GM23338 (cell line): Measurements from ENCODE around the gene CDH4. TPM values are rescaled to one million over a fixed set of nuclear protein-coding genes. Genes with fewer than 3 reads are reported as not detected.

Source experiments
- ATAC-seq: fragments of 200-7000 bp; cut with Tn5 transposase; 3 replicates; pipeline ENCODE4 v1.9.1; 2020
- DNase-seq: peaks from one replicate; pipeline ENCODE4 v3.0.0-alpha.2; 2015; ENCODE audit warnings: low spot score
- H2AFZ ChIP-seq: fragments of 200-600 bp; sonication (generic); 2 replicates; pipeline ENCODE4 v1.8.0; 2016; ENCODE audit warnings: antibody characterized with exemption, mild to moderate bottlenecking, moderate library complexity
- H3F3A ChIP-seq: fragments of 200-600 bp; sonication (generic); replicated peaks from 2 replicates; pipeline ENCODE4 v1.8.0; 2017; ENCODE audit warnings: antibody characterized with exemption, mixed run types, low read depth
- H3K27ac ChIP-seq: fragments of 200-600 bp; sonication (generic); 2 replicates; pipeline ENCODE4 v1.6.1; 2016; ENCODE audit warnings: low read depth
- H3K27me3 ChIP-seq: fragments of 200-600 bp; sonication (generic); 2 replicates; pipeline ENCODE4 v1.8.0; 2016; ENCODE audit warnings: mild to moderate bottlenecking, mixed run types, moderate library complexity; ENCODE audit not compliant: insufficient read depth
- H3K36me3 ChIP-seq: fragments of 200-600 bp; sonication (generic); 2 replicates; pipeline ENCODE4 v1.8.0; 2016; ENCODE audit warnings: mild to moderate bottlenecking; ENCODE audit not compliant: insufficient read depth
- H3K4me1 ChIP-seq: fragments of 200-600 bp; sonication (generic); 2 replicates; pipeline ENCODE4 v1.8.0; 2016; ENCODE audit warnings: mild to moderate bottlenecking, moderate library complexity; ENCODE audit not compliant: insufficient read depth
- H3K4me2 ChIP-seq: fragments of 200-600 bp; sonication (generic); 2 replicates; pipeline ENCODE4 v1.7.1; 2017; ENCODE audit warnings: mixed run types
- H3K4me3 ChIP-seq: fragments of 200-600 bp; sonication (generic); 2 replicates; pipeline ENCODE4 v1.6.1; 2016; ENCODE audit warnings: mixed run types
- H3K79me2 ChIP-seq: fragments of 200-600 bp; sonication (generic); replicated peaks from 2 replicates; pipeline ENCODE4 v1.8.0; 2017; ENCODE audit warnings: mild to moderate bottlenecking; ENCODE audit not compliant: insufficient read depth
- H3K9me2 ChIP-seq: fragments of 200-600 bp; sonication (generic); 2 replicates; pipeline ENCODE4 v1.8.0; 2017; ENCODE audit not compliant: insufficient read depth
- H4K20me1 ChIP-seq: fragments of 200-600 bp; sonication (generic); replicated peaks from 2 replicates; pipeline ENCODE4 v1.8.0; 2017; ENCODE audit warnings: mild to moderate bottlenecking; ENCODE audit not compliant: insufficient read depth
- H3K27ac Mint-ChIP-seq: 2 replicates; pipeline ENCODE4 v1.8.0; 2020; ENCODE audit warnings: inconsistent platforms, mild to moderate bottlenecking, moderate library complexity, mixed read lengths
- H3K27me3 Mint-ChIP-seq: 3 replicates; pipeline ENCODE4 v1.8.0; 2022; ENCODE audit warnings: low read depth, mild to moderate bottlenecking, moderate library complexity, mixed read lengths, inconsistent platforms; ENCODE audit not compliant: insufficient read depth, poor library complexity
- H3K36me3 Mint-ChIP-seq: 3 replicates; pipeline ENCODE4 v1.8.0; 2021; ENCODE audit warnings: low read depth, mild to moderate bottlenecking, inconsistent platforms, moderate library complexity, mixed read lengths
- H3K4me1 Mint-ChIP-seq: 3 replicates; pipeline ENCODE4 v1.8.0; 2020; ENCODE audit warnings: mild to moderate bottlenecking, inconsistent platforms, mixed read lengths
- H3K4me3 Mint-ChIP-seq: 3 replicates; pipeline ENCODE4 v1.8.0; 2021; ENCODE audit warnings: moderate library complexity, mild to moderate bottlenecking, inconsistent platforms, mixed read lengths
- H3K9me3 Mint-ChIP-seq: 3 replicates; pipeline ENCODE4 v1.8.0; 2020; ENCODE audit warnings: moderate library complexity, mild to moderate bottlenecking, inconsistent platforms, mixed read lengths
- CREB1 ChIP-seq: fragments of 250-450 bp; sonication (Bioruptor Pico); IDR thresholded peaks from 2 replicates; pipeline ENCODE4 v1.5.0; 2020; ENCODE audit warnings: low read depth, mild to moderate bottlenecking, moderate library complexity
- EZH2 ChIP-seq: fragments of 200-600 bp; sonication (generic); IDR thresholded peaks from one replicate; pipeline ENCODE4 v1.8.0; 2017; ENCODE audit warnings: antibody characterized with exemption, mild to moderate bottlenecking, low read depth; ENCODE audit not compliant: unreplicated experiment
- EZH2phosphoT487 ChIP-seq: fragments of 200-600 bp; sonication (generic); IDR thresholded peaks from one replicate; pipeline ENCODE4 v1.8.1; 2018; ENCODE audit warnings: antibody characterized with exemption; ENCODE audit not compliant: unreplicated experiment
- JUNB ChIP-seq: IDR thresholded peaks from one replicate; pipeline ENCODE4 v1.6.1; 2016; ENCODE audit warnings: antibody characterized with exemption; ENCODE audit not compliant: unreplicated experiment
- NANOG ChIP-seq: IDR thresholded peaks from 2 replicates; pipeline ENCODE4 v1.6.1; 2016; ENCODE audit warnings: antibody characterized with exemption, borderline replicate concordance
- POLR2AphosphoS5 ChIP-seq: IDR thresholded peaks from 2 replicates; pipeline ENCODE4 v1.6.1; 2016; ENCODE audit warnings: antibody characterized with exemption, low read depth
- STAT1 ChIP-seq: IDR thresholded peaks from one replicate; pipeline ENCODE4 v1.6.1; 2016; ENCODE audit warnings: antibody characterized with exemption; ENCODE audit not compliant: unreplicated experiment
- ZNF114 ChIP-seq: fragments of 250-450 bp; sonication (Bioruptor Pico); IDR thresholded peaks from 2 replicates; pipeline ENCODE4 v1.5.0; 2020; ENCODE audit warnings: mild to moderate bottlenecking, moderate library complexity
- ZNF331 ChIP-seq: fragments of 250-450 bp; sonication (Bioruptor Pico); IDR thresholded peaks from 2 replicates; pipeline ENCODE4 v1.5.0; 2020; ENCODE audit warnings: low read depth, mild to moderate bottlenecking, moderate library complexity
- polyA plus RNA-seq: library from polyadenylated mRNA; unstranded; fragments of >200 nt; fragmentation: Nextera tagmentation; extraction: Ambion mirVana; gene quantifications from 2 replicates; pipeline ENCODE4 v1.2.1, GENCODE V29; 2016
- total RNA-seq: library from RNA; depleted of rRNA; stranded (reverse); fragments of >200 nt; shearing (Covaris generic); gene quantifications from 2 replicates; pipeline ENCODE4 v1.2.3, GENCODE V29; 2014
- TF ChIP-seq, protein P1 (sequence below): IDR thresholded peaks from one replicate; pipeline ENCODE4 v1.6.1; 2018; ENCODE audit warnings: antibody characterized with exemption; ENCODE audit not compliant: unreplicated experiment
- TF ChIP-seq, protein P2 (sequence below), 2 experiments: fragments of 200-600 bp in 1 of 2; sonication (generic) in 1 of 2; conservative IDR thresholded peaks; 2 replicates each; pipeline versions ENCODE4 v1.5.1 to v1.6.1; 2016 to 2017; ENCODE audit warnings: antibody characterized with exemption in 2 of 2, low read depth in 2 of 2, mild to moderate bottlenecking in 2 of 2, moderate library complexity in 1 of 2
- TF ChIP-seq, protein P3 (sequence below): fragments of 250-450 bp; sonication (Bioruptor Pico); IDR thresholded peaks from 2 replicates; pipeline ENCODE4 v1.5.0; 2020; ENCODE audit warnings: mild to moderate bottlenecking, moderate library complexity
- TF ChIP-seq, protein P4 (sequence below): IDR thresholded peaks from 2 replicates; pipeline ENCODE4 v1.6.1; 2016; ENCODE audit warnings: antibody characterized with exemption

CDH4 gene
- total and polyA plus RNA-seq, 2 experiments from 2014 or later = 1.2 to 4.2 TPM

DNA sequence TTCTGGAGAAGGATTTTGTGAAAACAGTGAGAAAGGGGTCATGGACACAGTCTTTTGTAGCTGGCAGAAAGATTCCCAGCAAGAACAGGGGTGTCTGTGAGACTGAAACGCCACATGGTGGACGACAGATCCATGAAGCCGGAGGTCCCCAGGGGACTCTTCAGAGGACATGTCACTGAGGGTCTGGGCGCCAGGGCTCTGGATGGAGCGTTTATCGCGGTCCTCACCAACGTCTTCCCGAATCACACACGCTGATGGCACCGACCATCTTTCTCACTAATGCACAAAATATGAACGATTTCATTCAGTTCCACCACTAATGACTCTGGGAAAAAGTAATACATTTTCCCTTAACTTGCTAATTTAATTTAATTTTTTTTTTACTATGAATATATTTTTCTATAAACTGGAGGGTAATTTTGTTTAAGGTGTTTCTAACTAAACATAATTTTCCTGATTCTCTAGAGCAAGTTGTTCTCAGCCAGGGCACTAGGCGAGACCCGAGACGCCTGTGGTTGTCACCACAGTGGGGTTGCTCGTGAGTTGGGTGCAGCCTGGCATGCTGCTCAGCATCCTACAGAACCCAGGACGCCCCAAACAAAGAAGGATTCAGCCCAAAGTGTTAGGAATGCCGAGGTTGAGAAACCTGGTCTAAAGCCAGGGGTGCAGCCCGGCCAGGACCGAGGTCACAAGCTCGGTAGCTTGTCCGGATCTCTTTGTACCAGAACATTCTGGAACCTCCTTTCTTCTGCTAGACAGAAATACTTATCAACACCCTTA, 507.4 kb downstream of the CDH4 start:
- Histone ChIP-seq H3F3A (no peaks in the 10 kb centered on the region), H3K27me3 (no peaks in the 10 kb centered on the region), H3K36me3 (no peaks in the 10 kb centered on the region), H3K4me1 (no peaks in the 10 kb centered on the region), H2AFZ (no peak overlapping the region), H3K4me2 (no peak overlapping the region), H3K79me2 (no peaks in the 10 kb centered on the region), H3K9me2 (no peaks in the 10 kb centered on the region), H4K20me1 (no peaks in the 10 kb centered on the region), H3K4me3 (no peak overlapping the region), H3K27ac (no peak overlapping the region)
- DNase-seq = no peak
- H3K9me3 Mint-ChIP-seq = no peaks in the 10 kb centered on the region
- TF ChIP-seq EZH2phosphoT487 (no peak), POLR2AphosphoS5 (no peak), EZH2 (no peak), CREB1 (CRISPR knock-in tag) (no peak), JUNB (no peak), NANOG (no peak), STAT1 (no peak), ZNF114 (no peak), ZNF331 (CRISPR knock-in tag) (no peak)
- TF ChIP-seq, protein P1, sequence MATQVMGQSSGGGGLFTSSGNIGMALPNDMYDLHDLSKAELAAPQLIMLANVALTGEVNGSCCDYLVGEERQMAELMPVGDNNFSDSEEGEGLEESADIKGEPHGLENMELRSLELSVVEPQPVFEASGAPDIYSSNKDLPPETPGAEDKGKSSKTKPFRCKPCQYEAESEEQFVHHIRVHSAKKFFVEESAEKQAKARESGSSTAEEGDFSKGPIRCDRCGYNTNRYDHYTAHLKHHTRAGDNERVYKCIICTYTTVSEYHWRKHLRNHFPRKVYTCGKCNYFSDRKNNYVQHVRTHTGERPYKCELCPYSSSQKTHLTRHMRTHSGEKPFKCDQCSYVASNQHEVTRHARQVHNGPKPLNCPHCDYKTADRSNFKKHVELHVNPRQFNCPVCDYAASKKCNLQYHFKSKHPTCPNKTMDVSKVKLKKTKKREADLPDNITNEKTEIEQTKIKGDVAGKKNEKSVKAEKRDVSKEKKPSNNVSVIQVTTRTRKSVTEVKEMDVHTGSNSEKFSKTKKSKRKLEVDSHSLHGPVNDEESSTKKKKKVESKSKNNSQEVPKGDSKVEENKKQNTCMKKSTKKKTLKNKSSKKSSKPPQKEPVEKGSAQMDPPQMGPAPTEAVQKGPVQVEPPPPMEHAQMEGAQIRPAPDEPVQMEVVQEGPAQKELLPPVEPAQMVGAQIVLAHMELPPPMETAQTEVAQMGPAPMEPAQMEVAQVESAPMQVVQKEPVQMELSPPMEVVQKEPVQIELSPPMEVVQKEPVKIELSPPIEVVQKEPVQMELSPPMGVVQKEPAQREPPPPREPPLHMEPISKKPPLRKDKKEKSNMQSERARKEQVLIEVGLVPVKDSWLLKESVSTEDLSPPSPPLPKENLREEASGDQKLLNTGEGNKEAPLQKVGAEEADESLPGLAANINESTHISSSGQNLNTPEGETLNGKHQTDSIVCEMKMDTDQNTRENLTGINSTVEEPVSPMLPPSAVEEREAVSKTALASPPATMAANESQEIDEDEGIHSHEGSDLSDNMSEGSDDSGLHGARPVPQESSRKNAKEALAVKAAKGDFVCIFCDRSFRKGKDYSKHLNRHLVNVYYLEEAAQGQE = no peak
- TF ChIP-seq, protein P2, sequence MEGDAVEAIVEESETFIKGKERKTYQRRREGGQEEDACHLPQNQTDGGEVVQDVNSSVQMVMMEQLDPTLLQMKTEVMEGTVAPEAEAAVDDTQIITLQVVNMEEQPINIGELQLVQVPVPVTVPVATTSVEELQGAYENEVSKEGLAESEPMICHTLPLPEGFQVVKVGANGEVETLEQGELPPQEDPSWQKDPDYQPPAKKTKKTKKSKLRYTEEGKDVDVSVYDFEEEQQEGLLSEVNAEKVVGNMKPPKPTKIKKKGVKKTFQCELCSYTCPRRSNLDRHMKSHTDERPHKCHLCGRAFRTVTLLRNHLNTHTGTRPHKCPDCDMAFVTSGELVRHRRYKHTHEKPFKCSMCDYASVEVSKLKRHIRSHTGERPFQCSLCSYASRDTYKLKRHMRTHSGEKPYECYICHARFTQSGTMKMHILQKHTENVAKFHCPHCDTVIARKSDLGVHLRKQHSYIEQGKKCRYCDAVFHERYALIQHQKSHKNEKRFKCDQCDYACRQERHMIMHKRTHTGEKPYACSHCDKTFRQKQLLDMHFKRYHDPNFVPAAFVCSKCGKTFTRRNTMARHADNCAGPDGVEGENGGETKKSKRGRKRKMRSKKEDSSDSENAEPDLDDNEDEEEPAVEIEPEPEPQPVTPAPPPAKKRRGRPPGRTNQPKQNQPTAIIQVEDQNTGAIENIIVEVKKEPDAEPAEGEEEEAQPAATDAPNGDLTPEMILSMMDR (conservative IDR thresholded peaks at IDR 0.05; ENCODE audit: low read depth in 2 of 2) = no peak
- TF ChIP-seq, protein P3, sequence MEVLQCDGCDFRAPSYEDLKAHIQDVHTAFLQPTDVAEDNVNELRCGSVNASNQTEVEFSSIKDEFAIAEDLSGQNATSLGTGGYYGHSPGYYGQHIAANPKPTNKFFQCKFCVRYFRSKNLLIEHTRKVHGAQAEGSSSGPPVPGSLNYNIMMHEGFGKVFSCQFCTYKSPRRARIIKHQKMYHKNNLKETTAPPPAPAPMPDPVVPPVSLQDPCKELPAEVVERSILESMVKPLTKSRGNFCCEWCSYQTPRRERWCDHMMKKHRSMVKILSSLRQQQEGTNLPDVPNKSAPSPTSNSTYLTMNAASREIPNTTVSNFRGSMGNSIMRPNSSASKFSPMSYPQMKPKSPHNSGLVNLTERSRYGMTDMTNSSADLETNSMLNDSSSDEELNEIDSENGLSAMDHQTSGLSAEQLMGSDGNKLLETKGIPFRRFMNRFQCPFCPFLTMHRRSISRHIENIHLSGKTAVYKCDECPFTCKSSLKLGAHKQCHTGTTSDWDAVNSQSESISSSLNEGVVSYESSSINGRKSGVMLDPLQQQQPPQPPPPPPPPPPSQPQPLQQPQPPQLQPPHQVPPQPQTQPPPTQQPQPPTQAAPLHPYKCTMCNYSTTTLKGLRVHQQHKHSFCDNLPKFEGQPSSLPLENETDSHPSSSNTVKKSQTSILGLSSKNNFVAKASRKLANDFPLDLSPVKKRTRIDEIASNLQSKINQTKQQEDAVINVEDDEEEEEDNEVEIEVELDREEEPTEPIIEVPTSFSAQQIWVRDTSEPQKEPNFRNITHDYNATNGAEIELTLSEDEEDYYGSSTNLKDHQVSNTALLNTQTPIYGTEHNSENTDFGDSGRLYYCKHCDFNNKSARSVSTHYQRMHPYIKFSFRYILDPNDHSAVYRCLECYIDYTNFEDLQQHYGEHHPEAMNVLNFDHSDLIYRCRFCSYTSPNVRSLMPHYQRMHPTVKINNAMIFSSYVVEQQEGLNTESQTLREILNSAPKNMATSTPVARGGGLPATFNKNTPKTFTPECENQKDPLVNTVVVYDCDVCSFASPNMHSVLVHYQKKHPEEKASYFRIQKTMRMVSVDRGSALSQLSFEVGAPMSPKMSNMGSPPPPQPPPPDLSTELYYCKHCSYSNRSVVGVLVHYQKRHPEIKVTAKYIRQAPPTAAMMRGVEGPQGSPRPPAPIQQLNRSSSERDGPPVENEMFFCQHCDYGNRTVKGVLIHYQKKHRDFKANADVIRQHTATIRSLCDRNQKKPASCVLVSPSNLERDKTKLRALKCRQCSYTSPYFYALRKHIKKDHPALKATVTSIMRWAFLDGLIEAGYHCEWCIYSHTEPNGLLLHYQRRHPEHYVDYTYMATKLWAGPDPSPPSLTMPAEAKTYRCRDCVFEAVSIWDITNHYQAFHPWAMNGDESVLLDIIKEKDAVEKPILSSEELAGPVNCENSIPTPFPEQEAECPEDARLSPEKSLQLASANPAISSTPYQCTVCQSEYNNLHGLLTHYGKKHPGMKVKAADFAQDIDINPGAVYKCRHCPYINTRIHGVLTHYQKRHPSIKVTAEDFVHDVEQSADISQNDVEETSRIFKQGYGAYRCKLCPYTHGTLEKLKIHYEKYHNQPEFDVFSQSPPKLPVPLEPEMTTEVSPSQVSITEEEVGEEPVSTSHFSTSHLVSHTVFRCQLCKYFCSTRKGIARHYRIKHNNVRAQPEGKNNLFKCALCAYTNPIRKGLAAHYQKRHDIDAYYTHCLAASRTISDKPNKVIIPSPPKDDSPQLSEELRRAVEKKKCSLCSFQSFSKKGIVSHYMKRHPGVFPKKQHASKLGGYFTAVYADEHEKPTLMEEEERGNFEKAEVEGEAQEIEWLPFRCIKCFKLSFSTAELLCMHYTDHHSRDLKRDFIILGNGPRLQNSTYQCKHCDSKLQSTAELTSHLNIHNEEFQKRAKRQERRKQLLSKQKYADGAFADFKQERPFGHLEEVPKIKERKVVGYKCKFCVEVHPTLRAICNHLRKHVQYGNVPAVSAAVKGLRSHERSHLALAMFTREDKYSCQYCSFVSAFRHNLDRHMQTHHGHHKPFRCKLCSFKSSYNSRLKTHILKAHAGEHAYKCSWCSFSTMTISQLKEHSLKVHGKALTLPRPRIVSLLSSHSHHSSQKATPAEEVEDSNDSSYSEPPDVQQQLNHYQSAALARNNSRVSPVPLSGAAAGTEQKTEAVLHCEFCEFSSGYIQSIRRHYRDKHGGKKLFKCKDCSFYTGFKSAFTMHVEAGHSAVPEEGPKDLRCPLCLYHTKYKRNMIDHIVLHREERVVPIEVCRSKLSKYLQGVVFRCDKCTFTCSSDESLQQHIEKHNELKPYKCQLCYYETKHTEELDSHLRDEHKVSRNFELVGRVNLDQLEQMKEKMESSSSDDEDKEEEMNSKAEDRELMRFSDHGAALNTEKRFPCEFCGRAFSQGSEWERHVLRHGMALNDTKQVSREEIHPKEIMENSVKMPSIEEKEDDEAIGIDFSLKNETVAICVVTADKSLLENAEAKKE = no peak
- TF ChIP-seq, protein P4, sequence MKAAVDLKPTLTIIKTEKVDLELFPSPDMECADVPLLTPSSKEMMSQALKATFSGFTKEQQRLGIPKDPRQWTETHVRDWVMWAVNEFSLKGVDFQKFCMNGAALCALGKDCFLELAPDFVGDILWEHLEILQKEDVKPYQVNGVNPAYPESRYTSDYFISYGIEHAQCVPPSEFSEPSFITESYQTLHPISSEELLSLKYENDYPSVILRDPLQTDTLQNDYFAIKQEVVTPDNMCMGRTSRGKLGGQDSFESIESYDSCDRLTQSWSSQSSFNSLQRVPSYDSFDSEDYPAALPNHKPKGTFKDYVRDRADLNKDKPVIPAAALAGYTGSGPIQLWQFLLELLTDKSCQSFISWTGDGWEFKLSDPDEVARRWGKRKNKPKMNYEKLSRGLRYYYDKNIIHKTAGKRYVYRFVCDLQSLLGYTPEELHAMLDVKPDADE = no peak
- H3K27me3 Mint-ChIP-seq = peaks cover 7% of the 10 kb centered on the region
- no peaks in the 10 kb centered on the region for H3K36me3 Mint-ChIP-seq
- H3K4me1 Mint-ChIP-seq = peaks cover 10% of the 10 kb centered on the region; the same call in 2 of the 3 replicates
- H3K4me3 Mint-ChIP-seq = no peak overlapping the region
- no peak overlapping the region for H3K27ac Mint-ChIP-seq
- ATAC-seq = no peak
